ENCODE data around the gene TRPM4. TPM values are rescaled to one million over a fixed set of nuclear protein-coding genes. Genes with fewer than 3 reads are reported as not detected.
"Not testable (repeated sequence)": the region's sequence is repeated elsewhere in the genome, so short reads cannot be mapped to it uniquely, and the experiment has no call there.

Gene TRPM4
- polyA plus RNA-seq, 1 donor = 17.5 TPM

DNA sequence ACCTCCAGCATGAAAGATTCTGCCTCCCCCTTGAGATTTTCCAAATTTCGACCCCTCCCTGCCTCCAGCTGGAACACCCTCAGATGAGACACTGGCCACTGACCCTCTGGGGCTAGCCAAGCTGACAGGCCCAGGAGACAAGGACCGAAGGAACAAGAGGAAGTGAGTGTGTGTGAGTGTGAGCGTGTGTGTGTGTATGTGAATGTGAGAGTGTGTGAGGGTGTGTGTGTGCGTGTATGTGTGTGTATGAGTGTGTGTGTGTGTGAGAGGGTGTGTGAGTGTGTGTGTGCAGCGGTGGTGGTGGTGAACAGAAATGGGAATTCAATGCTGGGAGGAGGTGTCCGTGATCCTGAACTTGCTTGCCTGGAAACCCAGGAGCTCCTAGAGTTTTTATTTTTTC, 16.2 kb upstream of the TRPM4 start:
- Histone ChIP-seq H3K36me3 (ENCODE audit: control insufficient read depth, insufficient read depth, low read length) (no peaks in the 10 kb centered on the region), H3K27me3 (ENCODE audit: control insufficient read depth, insufficient read depth, low read length) (peaks cover 33% of the 10 kb centered on the region), H3K4me1 (ENCODE audit: control insufficient read depth, insufficient read depth, low read length) (peaks cover 8% of the 10 kb centered on the region), H3K27ac (ENCODE audit: low read length) (no peak overlapping the region), H3K9me3 (ENCODE audit: control insufficient read depth, low read depth, low read length) (no peaks in the 10 kb centered on the region), H3K4me3 (ENCODE audit: low read length) (no peak overlapping the region)
- no CpG with 5 or more reads among the region's 6 CpGs for WGBS (ENCODE audit: insufficient coverage, low lambda C conversion rate)
- no peak for DNase-seq

DNA sequence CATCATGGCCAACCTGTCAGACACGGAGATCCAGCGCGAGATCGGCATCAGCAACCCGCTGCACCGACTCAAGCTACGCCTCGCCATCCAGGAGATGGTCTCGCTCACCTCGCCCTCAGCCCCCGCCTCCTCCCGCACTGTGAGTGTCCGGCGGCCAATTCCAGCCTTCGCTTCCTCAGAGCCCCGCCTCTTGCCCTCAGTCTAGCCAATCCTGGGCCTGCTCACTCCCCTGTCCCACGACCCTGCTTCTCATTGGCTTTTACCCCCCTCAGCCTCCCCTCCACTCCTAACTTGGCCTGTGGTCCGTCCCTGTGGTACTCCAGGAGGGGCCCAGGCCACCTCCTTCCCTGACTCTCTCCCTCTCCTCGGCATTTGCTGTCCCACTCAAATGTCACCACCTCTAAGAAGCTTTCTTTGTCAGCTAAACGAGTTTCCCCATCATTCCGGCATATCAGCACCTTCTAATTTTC, 14.7 kb upstream of the TRPM4 start:
- H3K36me3 ChIP-seq (ENCODE audit: control insufficient read depth, insufficient read depth, low read length) = no peaks in the 10 kb centered on the region
- DNase-seq = peak in 1 of 2 donors; percentile 69
- 7% methylated on average over 5 of the region's 21 CpGs for WGBS (ENCODE audit: insufficient coverage, low lambda C conversion rate)
- H3K27me3 ChIP-seq (ENCODE audit: control insufficient read depth, insufficient read depth, low read length) = peaks cover 44% of the 10 kb centered on the region
- H3K4me1 ChIP-seq (ENCODE audit: control insufficient read depth, insufficient read depth, low read length) = peaks cover 8% of the 10 kb centered on the region
- no peak overlapping the region for H3K27ac ChIP-seq (ENCODE audit: low read length)
- peak overlapping the region; percentile 42 for H3K4me3 ChIP-seq (ENCODE audit: low read length)
- H3K9me3 ChIP-seq (ENCODE audit: control insufficient read depth, low read depth, low read length) = no peaks in the 10 kb centered on the region

DNA sequence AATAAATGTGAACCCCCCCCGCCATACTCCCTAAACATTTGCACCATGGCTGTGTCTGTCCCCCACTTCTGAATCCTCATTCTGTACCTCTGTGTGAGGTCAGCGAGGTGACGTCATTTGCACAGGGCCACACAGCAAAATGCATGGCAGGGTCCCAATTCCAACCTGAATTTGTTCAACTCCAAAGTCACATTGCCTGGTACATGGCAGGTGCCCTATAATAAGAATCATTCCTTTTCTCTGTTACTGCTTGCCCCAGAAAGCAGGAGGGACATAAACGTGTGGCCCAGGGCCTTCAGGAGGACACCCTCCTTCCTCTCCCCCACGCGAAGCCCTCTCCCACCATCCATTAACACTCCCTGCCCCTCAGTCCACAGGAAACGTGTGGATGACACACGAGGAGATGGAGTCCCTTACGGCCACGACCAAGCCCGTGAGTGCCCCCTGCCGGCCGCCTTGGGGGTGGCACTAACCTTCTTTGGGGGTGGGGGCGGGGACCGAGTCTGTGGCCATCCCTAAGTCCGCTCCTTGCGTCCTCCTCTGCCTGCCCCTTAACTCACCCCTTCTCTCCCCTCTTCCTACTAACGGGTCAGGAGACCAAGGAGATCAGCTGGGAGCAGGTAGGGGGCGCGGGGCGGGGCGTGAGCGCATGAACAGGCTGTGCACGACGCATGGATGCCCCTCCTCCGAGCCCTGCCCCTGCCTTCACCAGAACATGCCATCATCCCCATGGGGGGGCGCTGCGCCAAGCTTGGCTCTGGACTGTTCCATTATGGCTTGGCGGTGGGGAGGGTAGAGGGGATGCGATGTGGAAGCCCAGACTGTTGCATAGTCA, 11.8 kb upstream of the TRPM4 start:
- Histone ChIP-seq H3K4me1 (ENCODE audit: control insufficient read depth, insufficient read depth, low read length) (peaks cover 24% of the 10 kb centered on the region), H3K27ac (ENCODE audit: low read length) (no peak overlapping the region), H3K9me3 (ENCODE audit: control insufficient read depth, low read depth, low read length) (peaks cover 3% of the 10 kb centered on the region), H3K36me3 (ENCODE audit: control insufficient read depth, insufficient read depth, low read length) (no peaks in the 10 kb centered on the region), H3K4me3 (ENCODE audit: low read length) (no peak overlapping the region), H3K27me3 (ENCODE audit: control insufficient read depth, insufficient read depth, low read length) (peaks cover 63% of the 10 kb centered on the region)
- WGBS (ENCODE audit: insufficient coverage, low lambda C conversion rate) = 61% methylated on average over 3 of the region's 30 CpGs
- peak in 1 of 2 donors; percentile 55 for DNase-seq

DNA sequence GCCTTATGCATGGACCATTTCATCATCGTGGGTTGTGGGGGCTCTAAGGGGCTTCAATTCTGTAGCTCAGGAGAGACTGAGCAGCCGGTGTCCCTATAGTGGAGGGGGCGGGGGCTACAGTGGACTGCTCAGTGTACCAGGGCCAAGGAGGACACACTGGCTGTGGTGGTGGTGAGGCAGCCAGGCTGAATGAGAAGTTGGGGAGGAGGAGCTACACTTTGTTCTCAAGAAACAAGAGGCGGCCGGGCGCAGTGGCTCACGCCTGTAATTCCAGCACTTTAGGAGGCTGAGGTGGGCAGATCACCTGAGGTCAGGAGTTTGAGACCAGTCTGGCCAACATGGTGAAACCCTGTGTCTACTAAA, 11.2 kb upstream of the TRPM4 start:
- peaks cover 24% of the 10 kb centered on the region for H3K4me1 ChIP-seq (ENCODE audit: control insufficient read depth, insufficient read depth, low read length)
- not testable (repeated sequence) for H3K36me3 ChIP-seq (ENCODE audit: control insufficient read depth, insufficient read depth, low read length); H3K27ac ChIP-seq (ENCODE audit: low read length); H3K9me3 ChIP-seq (ENCODE audit: control insufficient read depth, low read depth, low read length); DNase-seq; H3K4me3 ChIP-seq (ENCODE audit: low read length)
- no CpG with 5 or more reads among the region's 7 CpGs for WGBS (ENCODE audit: insufficient coverage, low lambda C conversion rate)
- peaks cover 63% of the 10 kb centered on the region for H3K27me3 ChIP-seq (ENCODE audit: control insufficient read depth, insufficient read depth, low read length)

DNA sequence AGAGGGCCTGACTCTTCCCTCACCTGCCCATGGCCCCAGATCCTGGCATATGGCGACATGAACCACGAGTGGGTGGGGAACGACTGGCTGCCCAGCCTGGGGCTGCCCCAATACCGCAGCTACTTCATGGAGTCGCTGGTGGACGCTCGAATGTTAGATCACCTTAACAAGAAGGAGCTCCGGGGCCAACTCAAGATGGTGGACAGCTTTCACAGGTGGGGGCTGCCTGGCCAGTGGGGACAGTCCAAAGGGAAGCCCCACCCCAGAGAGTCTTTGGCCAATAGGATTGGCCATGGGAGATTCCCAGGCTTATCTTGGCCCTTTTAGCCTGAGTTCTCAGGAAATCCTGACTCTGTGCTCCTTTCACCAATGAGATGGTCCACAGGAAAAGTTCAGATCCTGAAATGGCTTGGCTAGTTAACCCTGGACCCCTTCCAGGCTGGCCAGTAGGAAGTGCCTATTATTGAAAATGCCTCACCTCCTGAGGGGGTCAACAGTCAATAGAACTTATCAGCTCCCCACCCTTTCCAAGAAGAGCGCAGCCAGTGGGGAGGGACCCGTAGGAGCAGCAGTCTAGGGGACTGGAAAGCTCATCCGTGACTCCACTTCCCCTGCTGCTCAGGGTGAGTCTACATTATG, 9.4 kb upstream of the TRPM4 start:
- Histone ChIP-seq H3K4me3 (ENCODE audit: low read length) (no peak overlapping the region), H3K27me3 (ENCODE audit: control insufficient read depth, insufficient read depth, low read length) (peaks cover 64% of the 10 kb centered on the region), H3K36me3 (ENCODE audit: control insufficient read depth, insufficient read depth, low read length) (no peaks in the 10 kb centered on the region), H3K4me1 (ENCODE audit: control insufficient read depth, insufficient read depth, low read length) (peaks cover 20% of the 10 kb centered on the region), H3K9me3 (ENCODE audit: control insufficient read depth, low read depth, low read length) (peaks cover 9% of the 10 kb centered on the region), H3K27ac (ENCODE audit: low read length) (no peak overlapping the region)
- no CpG with 5 or more reads among the region's 11 CpGs for WGBS (ENCODE audit: insufficient coverage, low lambda C conversion rate)
- no peak for DNase-seq

DNA sequence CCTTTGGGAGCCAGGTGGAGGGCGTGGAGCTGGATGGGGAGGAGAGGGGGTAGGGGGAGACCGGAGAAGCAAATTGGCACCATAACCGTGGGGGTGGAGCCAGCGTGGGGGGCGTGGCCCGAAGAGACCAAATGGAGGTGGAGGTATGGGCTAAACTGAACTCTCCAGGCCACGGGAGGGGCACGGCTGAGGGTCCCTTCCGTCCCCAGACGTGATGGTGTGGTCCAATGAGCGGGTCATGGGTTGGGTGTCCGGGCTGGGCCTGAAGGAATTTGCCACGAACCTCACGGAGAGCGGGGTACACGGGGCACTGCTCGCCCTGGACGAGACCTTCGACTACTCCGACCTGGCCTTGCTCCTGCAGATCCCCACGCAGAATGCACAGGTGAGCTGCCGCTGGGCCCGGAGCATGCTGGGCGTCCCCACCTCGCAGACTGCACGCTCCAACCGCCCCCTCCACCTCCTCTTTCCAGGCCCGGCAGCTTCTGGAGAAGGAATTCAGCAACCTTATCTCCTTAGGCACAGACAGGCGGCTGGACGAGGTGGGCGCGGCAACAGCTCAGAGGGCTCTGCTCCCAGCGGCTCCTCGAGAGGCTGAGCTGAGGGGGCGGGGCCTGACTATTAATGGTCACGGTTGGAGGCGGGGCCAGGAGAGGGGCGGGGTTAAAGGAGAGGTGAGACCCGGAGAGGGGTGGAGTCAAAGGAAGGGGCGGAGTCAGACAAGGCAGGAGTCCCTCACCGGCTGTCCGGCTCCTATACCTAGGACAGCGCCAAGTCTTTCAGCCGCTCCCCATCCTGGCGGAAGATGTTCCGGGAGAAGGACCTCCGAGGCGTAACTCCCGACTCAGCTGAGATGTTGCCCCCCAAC, 8.6 kb upstream of the TRPM4 start:
- peak overlapping the region; percentile 63 for H3K4me3 ChIP-seq (ENCODE audit: low read length)
- peaks cover 9% of the 10 kb centered on the region for H3K9me3 ChIP-seq (ENCODE audit: control insufficient read depth, low read depth, low read length)
- H3K4me1 ChIP-seq (ENCODE audit: control insufficient read depth, insufficient read depth, low read length) = peaks cover 20% of the 10 kb centered on the region
- H3K36me3 ChIP-seq (ENCODE audit: control insufficient read depth, insufficient read depth, low read length) = no peaks in the 10 kb centered on the region
- peak overlapping the region; percentile 66 for H3K27ac ChIP-seq (ENCODE audit: low read length)
- peaks cover 67% of the 10 kb centered on the region for H3K27me3 ChIP-seq (ENCODE audit: control insufficient read depth, insufficient read depth, low read length)
- no CpG with 5 or more reads among the region's 49 CpGs for WGBS (ENCODE audit: insufficient coverage, low lambda C conversion rate)
- DNase-seq = peak; percentile 93

DNA sequence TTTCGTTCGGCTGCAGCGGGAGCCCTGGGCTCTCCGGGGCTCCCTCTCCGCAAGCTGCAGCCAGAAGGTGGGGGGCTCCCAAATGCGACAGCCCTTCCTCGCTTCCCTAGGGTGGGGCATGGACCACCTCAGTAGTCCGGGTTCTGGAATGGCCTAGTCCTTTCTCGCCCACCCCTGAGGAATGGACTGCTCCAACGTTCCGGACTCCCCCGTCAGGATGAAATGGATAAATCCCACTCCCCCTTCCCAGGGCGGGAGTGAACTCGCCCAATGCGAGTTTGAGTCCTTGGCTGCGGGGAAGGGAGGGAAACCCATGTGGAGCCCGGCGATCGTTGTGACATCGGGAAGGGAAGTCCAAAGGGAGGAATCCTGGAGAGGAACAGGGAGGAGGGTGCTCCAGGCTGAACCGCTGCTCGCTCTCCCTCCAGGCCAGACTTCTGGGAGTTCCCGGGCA, 7.9 kb upstream of the TRPM4 start:
- peaks cover 20% of the 10 kb centered on the region for H3K4me1 ChIP-seq (ENCODE audit: control insufficient read depth, insufficient read depth, low read length)
- peaks cover 70% of the 10 kb centered on the region for H3K27me3 ChIP-seq (ENCODE audit: control insufficient read depth, insufficient read depth, low read length)
- peak; percentile 66 to 75 for DNase-seq
- WGBS (ENCODE audit: insufficient coverage, low lambda C conversion rate) = no CpG with 5 or more reads among the region's 23 CpGs
- peaks cover 13% of the 10 kb centered on the region for H3K9me3 ChIP-seq (ENCODE audit: control insufficient read depth, low read depth, low read length)
- H3K36me3 ChIP-seq (ENCODE audit: control insufficient read depth, insufficient read depth, low read length) = no peaks in the 10 kb centered on the region
- peak overlapping the region; percentile 63 for H3K4me3 ChIP-seq (ENCODE audit: low read length)
- H3K27ac ChIP-seq (ENCODE audit: low read length) = peak overlapping the region; percentile 66

DNA sequence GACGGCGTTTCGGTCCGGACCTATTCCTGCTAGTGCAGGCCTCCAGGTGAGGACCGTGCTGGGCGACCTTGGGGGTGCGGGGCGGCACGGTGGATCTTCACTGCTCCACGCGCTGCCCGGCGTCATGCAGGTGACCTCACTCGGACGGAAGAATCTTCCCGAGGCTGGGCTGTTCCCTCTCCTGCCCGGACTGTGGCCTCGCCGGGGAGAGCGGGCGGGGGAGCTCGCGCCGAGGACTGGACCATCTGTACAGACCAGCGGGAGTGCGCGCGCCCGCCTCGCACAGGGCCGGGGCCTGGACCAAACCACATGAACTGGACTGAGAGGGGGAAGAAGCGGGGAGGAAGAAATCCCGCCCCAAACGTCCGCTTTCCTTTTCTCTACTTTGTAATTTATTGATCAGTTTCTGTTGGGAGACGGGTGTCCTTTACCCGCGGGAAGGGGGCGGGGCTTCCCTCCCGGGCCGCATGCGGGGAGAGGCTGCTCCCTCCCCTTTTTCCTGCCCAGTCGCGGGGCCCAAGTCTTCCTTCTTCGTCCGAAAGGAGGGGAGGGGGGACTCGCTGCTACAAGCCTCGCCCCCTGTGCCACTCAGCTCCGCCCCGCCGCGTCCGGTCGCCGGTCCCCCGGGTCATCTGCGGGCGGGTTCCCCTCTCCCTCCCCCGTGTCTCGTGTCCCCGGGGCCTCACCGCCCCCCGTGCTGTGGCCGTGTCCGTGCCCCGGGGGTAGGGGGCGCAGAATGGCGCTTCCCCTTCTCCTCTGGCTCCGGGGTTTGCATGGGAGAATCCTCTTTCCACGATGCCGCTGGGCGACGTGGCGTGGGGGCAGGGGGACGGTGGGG, 7.3 kb upstream of the TRPM4 start:
- H3K27ac ChIP-seq (ENCODE audit: low read length) = peak overlapping the region; percentile 66
- H3K4me3 ChIP-seq (ENCODE audit: low read length) = peak overlapping the region; percentile 63
- H3K4me1 ChIP-seq (ENCODE audit: control insufficient read depth, insufficient read depth, low read length) = peaks cover 20% of the 10 kb centered on the region
- no peaks in the 10 kb centered on the region for H3K36me3 ChIP-seq (ENCODE audit: control insufficient read depth, insufficient read depth, low read length)
- peaks cover 75% of the 10 kb centered on the region for H3K27me3 ChIP-seq (ENCODE audit: control insufficient read depth, insufficient read depth, low read length)
- H3K9me3 ChIP-seq (ENCODE audit: control insufficient read depth, low read depth, low read length) = peaks cover 13% of the 10 kb centered on the region
- peak; percentile 78 to 91 for DNase-seq
- no CpG with 5 or more reads among the region's 75 CpGs for WGBS (ENCODE audit: insufficient coverage, low lambda C conversion rate)

DNA sequence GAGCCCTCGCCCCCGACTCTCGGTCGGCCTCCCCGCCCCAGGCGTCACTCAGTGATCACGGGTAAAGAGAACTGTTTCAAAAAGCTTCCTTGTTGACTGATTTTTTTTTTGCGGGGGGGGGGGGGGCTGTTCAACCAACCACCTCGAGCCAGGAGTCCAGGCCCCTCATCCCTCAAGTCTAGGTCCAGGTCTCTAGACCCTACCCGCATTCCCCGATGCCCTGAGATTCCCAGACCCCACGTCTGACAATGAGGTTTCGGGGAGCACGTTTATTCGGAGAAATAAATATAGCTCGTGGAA, 6.7 kb upstream of the TRPM4 start:
- peak overlapping the region; percentile 32 for H3K27ac ChIP-seq (ENCODE audit: low read length)
- no CpG with 5 or more reads among the region's 16 CpGs for WGBS (ENCODE audit: insufficient coverage, low lambda C conversion rate)
- H3K4me1 ChIP-seq (ENCODE audit: control insufficient read depth, insufficient read depth, low read length) = peaks cover 22% of the 10 kb centered on the region
- no peak for DNase-seq
- H3K36me3 ChIP-seq (ENCODE audit: control insufficient read depth, insufficient read depth, low read length) = no peaks in the 10 kb centered on the region
- peaks cover 13% of the 10 kb centered on the region for H3K9me3 ChIP-seq (ENCODE audit: control insufficient read depth, low read depth, low read length)
- peak overlapping the region; percentile 63 for H3K4me3 ChIP-seq (ENCODE audit: low read length)
- H3K27me3 ChIP-seq (ENCODE audit: control insufficient read depth, insufficient read depth, low read length) = peaks cover 81% of the 10 kb centered on the region

All from large intestine (tissue), 3 donors.